Mucosa of descending colon (tissue), 3 donors: ENCODE results near the gene PRXL2B. TPM values are rescaled to one million over a fixed set of nuclear protein-coding genes. Genes with fewer than 3 reads are reported as not detected.
A peak's percentile ranks its signal among the peaks of the same experiment; 100 is the strongest.

Experiments used
- ATAC-seq: fragments of 200-7000 bp; cut with Tn5 transposase; one replicate; pipeline ENCODE4 v1.9.1; 2020; ENCODE audit warnings: mild to moderate bottlenecking, moderate library complexity
- DNase-seq, 3 donors: peaks; one replicate each; pipeline ENCODE4 v3.0.0-alpha.2; 2020
- H3K36me3 ChIP-seq: fragments of 200-600 bp; one replicate; pipeline ENCODE4 v1.8.0; 2021; ENCODE audit warnings: low read depth, mild to moderate bottlenecking
- H3K4me1 ChIP-seq: fragments of 200-600 bp; one replicate; pipeline ENCODE4 v1.8.0; 2021; ENCODE audit warnings: low read depth, mild to moderate bottlenecking
- H3K4me3 ChIP-seq: fragments of 200-600 bp; one replicate; pipeline ENCODE4 v1.8.0; 2021; ENCODE audit warnings: mild to moderate bottlenecking
- H3K9me3 ChIP-seq: fragments of 200-600 bp; one replicate; pipeline ENCODE4 v1.8.0; 2021; ENCODE audit warnings: mild to moderate bottlenecking
- CTCF ChIP-seq: fragments of 200-600 bp; IDR thresholded peaks from one replicate; pipeline ENCODE4 v1.8.0; 2022; ENCODE audit warnings: antibody characterized with exemption, mild to moderate bottlenecking
- intact Hi-C, 2 donors: fragments of 100-400 bp; cut with DNase I in 1 of 2; cut with micrococcal nuclease in 1 of 2; formaldehyde crosslinking; loops; one replicate each; pipeline versions ENCODE4 v1.11.0 to v1.11.1; 2022; cut with DNase I, micrococcal nuclease
- total RNA-seq, 3 donors: library from RNA; stranded (reverse); fragmentation: NEBNext Ultra II Directional in 2 of 3; extraction: Animal tissue kit (Norgen Biotek cat#: 25700) in 2 of 3; gene quantifications; one replicate each; pipeline versions ENCODE4 v1.2.1 to v1.2.4, GENCODE V29; 2021 to 2023
- donor health status: DM: no; HTN: no; CAD: no; lungs with moderate emphysema.
- donor health status: DM: no; HTN: no; CAD: no.
- donor health status: DM: no; HTN: yes; CAD: no.

PRXL2B gene
- total RNA-seq, 3 donors from 2014 or later, result 45.2 to 65.5 (median 48.3) TPM

GRCh38 chr1:2544875-2545640 is 41.5 kb upstream of the PRXL2B start:
- DNase-seq (peak; percentile 52 to 68 (median 55)), ATAC-seq (no peak)
- no peak for TF ChIP-seq CTCF
- no peaks in the 10 kb centered on the region for H3K9me3 ChIP-seq
- intact Hi-C loops, result loop anchor here (5.0 kb wide), 2 partner anchors 128 to 133 kb away; partner anchors contain the start of gene PEX10 (in 1 of the 2)
- H3K4me3 ChIP-seq, result no peak overlapping the region
- H3K4me1 ChIP-seq, result peaks cover 71% of the 10 kb centered on the region
- H3K36me3 ChIP-seq, result no peaks in the 10 kb centered on the region

GRCh38 chr1:2545754-2546514 is 40.6 kb upstream of the PRXL2B start:
- DNase-seq (peak; percentile 91 to 94 (median 94)), ATAC-seq (peak; percentile 60)
- H3K36me3 ChIP-seq, result no peaks in the 10 kb centered on the region
- H3K4me3 ChIP-seq, result peak overlapping the region; percentile 30
- no peaks in the 10 kb centered on the region for H3K9me3 ChIP-seq
- intact Hi-C loops, result loop anchor here (5.0 kb wide), 2 partner anchors 129 to 134 kb away; partner anchors contain the start of gene PEX10 (in 1 of the 2)
- no peak for TF ChIP-seq CTCF
- H3K4me1 ChIP-seq, result peaks cover 65% of the 10 kb centered on the region

- Histone ChIP-seq H3K4me3 (peak overlapping the region; percentile 30), H3K4me1 (peaks cover 58% of the 10 kb centered on the region), H3K9me3 (no peaks in the 10 kb centered on the region), H3K36me3 (no peaks in the 10 kb centered on the region)
- DNase-seq (peak; percentile 93 to 96 (median 95)), ATAC-seq (peak; percentile 71)
- intact Hi-C loops, result loop anchor here (5.0 kb wide), 2 partner anchors 129 to 134 kb away; partner anchors contain the start of gene PEX10 (in 1 of the 2)
- no peak for TF ChIP-seq CTCF
Observed at GRCh38 chr1:2546515-2547209, 39.9 kb upstream of the PRXL2B start.

- intact Hi-C loops, result loop anchor here (5.0 kb wide), 2 partner anchors 130 to 135 kb away; partner anchors contain the start of gene PEX10 (in 1 of the 2)
- Histone ChIP-seq H3K4me3 (peak overlapping the region; percentile 30), H3K9me3 (no peaks in the 10 kb centered on the region), H3K4me1 (peaks cover 53% of the 10 kb centered on the region), H3K36me3 (no peaks in the 10 kb centered on the region)
- TF ChIP-seq CTCF, result no peak
- DNase-seq, result no peak
- peak; percentile 11 for ATAC-seq
Observed at GRCh38 chr1:2547210-2548067, 39.1 kb upstream of the PRXL2B start.
